Fibroblast of skin of abdomen (primary cell): ENCODE data around the gene TPRN.

Experiments used
- DNase-seq: peaks from one replicate; pipeline ENCODE4 v3.0.0-alpha.2; 2013

The TPRN gene

DNA sequence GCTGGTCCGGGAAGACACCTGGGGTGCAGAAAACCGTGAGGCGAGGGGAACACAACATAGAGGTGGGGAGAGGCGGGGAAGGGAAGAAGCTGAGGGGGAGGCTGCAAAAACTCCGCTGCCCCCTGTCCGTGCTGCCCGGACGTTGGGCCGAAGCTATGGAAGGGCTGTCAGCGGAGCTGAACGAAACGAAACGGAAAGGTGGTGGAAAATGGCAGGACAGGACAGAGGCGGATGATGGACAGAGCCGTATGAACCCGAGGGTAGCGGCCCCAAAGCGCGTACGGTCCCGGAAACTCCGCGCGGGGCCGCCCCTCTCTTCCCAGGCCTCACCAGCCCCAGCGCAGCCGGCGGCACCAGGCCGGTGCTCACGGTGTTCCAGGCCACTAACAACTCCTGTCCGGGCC is 12.5 kb downstream of the TPRN start:
- DNase-seq: no peak

DNA sequence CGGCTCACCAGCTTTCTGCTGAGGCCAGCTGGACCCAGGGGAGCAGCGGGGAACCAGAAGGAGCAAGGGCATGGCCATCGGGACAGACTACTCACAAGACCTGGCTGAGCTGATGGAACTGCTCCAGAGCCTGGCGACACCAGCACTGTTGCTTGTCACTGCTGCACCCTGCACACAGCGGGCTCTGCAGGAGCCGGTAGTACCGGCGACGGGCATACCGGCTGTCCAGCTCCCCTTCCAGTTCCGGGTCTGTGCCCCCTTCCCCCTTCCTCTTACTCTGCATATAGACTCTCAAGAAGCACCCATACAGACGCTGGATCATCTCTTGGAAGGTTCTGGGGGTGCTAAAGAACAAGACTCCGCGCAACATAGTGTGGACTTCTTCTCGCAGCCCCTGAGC is 13.2 kb downstream of the TPRN start:
- DNase-seq: no peak

DNA sequence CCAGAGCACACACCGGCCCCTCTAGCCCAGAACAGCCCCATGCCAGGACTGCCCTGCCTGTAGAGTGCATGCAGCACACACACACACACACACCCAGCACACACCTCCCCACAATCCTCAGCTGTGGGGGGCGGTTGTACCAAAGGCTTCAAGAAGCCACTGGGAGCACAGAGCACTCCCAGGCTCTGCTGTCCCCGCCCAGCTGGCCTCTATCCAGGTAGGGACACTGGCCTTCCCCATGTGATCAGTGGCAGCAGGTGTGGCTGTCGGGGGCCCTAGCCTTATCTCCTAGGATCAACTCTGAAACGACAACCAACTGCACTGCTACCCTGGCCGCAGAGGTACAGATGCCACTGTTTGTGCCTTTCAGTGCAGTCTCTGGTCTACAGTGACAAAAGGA is 14.2 kb downstream of the TPRN start:
- no peak for DNase-seq

DNA sequence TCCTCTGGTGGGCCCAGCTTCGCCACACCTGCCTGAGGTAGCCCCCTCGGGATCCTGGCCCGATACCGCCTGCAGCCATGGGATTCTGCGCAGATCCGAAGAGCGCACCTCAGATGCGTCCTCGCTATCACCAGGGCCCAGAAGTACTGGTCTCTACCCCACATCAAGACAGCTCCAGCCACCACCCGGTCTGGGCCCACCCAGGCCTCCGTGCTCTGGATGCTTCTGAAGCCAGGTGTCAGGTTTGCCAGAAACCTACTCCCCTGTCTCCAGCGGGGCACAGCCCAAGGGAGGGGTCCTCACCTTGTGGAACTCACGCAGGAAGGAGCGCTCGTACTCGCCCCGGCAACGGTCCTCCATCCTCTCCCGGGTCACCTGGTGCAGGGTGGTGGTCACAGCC is 14.6 kb downstream of the TPRN start:
- DNase-seq: no peak

DNA sequence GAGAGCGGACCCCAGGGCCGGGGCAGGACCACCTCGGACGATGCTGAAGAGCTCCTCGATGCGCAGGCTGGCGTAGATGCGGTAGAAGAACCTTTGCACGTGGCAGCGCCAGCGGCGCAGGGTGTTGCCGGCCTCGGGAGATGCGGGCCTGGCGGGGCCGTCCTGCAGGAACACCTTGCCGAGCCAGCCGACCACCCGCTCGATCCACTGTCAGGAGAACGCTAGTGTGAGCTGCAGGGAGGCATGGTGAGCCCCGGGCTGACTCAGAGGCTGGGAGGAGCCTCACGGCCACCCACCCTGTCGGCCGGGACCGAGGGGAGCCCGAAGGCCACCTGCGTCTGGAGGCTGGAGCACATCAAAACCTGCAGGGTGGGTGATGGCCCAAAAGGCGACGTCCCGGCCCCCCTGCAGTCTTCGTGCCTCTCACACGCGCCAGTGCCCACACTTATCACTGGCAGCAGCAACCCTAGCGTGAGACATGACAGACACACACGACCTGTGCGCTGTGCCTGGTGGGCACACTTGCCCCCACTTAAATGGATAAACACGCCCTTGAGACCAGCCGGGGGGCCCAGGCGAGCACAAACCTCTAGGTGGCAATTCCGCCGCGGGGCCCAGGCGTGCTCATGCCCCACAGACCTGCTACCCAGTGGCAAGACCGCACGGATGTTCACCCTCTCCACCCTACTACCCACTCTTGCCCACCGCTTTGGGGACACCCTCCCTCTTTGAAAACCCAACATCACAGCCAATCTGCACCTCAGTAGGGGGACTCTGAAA is 15.5 kb downstream of the TPRN start:
- no peak for DNase-seq

DNA sequence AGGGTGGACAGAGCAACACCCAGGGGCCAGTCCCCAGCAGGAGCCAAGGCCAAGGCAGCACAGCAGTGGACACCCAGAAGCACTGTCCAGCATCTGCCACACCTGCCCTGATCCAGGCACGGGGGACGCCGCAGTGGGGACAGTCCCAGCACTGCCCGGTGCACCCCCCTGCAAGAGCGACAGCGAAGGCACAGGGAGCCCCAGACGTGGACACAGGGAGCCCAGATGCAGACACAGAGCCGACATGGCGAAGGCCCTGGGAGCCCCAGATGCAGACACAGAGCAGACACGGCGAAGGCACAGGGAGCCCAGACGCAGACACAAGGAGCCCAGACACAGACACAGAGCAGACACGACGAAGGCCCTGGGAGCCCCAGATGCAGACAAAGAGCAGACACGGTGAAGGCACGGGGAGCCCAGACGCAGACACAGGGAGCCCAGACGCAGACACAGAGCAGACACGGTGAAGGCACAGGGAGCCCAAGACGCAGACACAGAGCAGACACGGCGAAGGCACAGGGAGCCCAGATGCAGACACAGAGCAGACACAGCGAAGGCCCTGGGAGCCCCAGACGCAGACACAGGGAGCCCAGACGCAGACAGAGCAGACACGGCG is 16.5 kb downstream of the TPRN start:
- DNase-seq: no peak

DNA sequence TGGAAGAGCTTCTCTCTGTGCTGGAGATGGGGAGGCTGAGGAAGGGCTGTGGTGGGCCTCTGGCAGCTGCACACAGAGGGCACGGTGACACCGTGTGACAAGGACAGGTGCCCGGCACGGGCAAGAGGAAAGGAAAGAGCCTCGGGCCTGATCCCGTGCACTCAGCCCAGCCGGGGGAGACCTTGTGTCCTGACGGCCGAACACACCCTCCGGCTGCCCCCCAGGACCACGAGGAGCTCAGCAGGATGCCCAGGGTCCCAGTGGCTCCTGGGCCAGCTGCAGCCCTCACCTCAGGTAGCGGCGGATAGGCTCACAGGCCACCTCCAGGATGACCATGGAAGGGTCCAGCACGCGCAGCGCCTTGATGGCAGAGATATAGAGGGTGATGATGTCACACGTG is 17.7 kb downstream of the TPRN start:
- DNase-seq: no peak

DNA sequence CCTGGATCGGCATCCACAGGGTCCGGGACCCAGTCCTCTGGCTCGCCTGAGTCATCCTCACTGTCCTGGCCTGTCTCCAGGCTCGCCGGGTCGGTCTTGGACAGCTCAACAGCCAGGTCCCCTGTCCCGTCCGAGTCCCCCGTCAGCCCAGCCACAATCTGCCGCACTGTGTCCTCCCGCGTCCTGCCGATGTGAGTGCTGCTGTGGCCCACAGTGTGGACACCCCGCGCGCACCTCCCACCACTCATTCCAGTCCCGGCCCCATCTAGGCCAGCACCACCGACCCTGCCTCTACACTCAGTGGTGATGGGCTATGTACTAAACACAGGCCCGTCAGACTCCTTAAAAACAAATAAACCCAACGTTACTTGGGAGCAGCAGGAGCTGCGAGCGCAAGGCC is 18.9 kb downstream of the TPRN start:
- no peak for DNase-seq

DNA sequence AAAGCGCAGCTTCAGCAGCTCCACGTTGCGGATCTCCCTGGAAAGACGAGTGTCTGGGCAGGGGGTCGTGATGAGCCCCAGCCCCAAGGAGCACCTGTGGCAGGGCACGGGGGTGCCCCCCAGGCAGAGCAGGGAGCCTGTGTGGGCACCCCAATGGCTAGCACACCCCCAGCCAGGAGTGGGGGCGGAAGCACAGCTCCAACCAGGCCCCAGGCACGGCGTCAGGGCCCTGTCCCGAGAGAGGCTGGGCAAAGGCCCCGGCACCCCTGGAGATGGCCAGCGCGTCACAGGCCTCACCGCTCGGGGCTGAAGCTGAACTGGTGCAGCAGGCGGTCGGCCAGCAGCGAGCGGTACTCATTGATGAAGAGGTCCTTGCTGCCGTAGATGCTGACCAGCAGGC is 20.1 kb downstream of the TPRN start:
- no peak for DNase-seq

DNA sequence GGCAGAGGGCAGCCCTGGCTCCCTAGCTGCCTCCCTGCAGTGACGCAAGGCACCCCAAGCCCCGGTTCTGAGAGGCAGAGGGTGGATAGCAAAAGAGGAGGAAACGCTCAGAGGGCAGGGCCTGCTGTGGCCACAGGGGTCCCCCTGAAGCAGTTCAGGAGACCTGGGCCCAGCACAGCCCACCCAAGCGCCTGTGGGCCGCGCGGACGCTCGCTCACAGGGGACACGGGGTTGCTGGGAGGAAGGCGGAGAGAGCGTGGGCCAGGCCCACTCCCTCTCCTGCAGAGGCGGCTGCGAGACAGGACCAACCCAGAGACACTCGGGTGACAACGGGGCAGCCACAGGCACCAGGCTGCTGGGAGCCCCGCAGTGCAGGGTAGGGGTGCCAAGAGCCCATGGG is 20.8 kb downstream of the TPRN start:
- no peak for DNase-seq

DNA sequence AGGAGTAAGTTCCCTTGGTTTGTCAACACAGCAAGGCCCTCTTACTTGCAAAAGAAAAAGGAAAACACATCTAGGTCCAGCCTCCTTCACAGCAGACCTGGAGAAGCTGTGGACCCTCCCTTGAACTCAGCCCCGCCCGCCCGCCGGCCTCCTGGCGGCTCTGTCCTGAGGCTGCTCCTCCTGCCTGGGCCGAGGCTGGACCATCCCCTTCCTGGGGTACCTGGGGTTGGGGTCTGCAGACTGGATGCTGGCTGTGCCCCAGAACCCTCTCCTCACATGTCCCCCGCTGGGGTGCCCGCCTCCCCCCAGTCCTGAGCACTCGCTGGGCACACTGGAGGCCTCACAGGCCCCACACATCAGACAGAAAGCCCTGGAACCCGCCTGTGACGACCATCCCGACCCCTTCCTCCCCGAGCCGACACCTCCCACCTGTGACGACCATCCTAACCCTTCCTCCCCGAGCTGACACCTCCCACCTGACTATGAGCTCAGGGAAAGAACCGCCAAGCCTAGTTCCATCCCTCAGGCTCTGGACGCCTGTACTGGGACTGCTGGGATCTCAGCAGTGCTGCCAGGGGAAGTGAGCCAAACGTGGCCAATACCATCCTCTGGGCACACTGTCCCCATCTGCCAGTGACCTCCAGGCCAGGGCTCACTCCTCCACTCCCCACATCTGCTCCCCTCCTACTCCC is 21.5 kb downstream of the TPRN start:
- DNase-seq: no peak

DNA sequence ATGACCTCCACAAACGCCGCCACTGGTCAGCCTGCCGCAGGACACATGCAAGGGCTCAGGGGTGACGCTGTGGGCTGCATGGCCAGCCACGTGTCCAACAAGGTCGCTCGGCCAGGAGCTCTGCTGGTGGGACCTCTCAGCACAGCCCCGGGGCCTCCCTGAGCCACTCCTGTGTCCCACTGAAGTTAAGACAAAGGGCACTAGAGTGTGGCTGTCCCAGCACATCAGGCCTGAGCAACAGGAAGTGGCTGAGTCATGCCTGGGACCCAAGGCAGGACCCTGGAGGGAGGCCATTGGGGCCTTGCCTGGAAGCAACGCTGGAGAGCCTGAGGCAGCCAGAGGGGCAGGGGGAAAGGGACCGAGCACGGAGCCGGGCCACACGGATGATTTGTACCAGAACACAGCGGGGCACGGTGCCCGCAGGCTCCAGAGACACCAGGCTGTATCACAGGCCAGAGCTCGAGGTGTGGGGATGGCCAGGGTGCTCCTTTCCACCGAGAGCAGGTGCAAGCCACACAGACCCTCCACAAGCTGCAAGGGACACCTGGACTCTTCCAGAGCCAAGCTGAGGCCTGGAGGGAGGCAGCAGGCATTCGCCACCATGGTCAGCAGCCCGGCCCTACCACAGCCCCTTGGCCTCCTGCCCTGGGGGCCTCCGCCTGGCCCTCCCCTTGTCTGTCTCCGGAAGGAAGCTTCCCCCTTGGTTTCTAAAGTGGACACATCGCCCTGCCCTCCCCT is 22.2 kb downstream of the TPRN start:
- DNase-seq: no peak

DNA sequence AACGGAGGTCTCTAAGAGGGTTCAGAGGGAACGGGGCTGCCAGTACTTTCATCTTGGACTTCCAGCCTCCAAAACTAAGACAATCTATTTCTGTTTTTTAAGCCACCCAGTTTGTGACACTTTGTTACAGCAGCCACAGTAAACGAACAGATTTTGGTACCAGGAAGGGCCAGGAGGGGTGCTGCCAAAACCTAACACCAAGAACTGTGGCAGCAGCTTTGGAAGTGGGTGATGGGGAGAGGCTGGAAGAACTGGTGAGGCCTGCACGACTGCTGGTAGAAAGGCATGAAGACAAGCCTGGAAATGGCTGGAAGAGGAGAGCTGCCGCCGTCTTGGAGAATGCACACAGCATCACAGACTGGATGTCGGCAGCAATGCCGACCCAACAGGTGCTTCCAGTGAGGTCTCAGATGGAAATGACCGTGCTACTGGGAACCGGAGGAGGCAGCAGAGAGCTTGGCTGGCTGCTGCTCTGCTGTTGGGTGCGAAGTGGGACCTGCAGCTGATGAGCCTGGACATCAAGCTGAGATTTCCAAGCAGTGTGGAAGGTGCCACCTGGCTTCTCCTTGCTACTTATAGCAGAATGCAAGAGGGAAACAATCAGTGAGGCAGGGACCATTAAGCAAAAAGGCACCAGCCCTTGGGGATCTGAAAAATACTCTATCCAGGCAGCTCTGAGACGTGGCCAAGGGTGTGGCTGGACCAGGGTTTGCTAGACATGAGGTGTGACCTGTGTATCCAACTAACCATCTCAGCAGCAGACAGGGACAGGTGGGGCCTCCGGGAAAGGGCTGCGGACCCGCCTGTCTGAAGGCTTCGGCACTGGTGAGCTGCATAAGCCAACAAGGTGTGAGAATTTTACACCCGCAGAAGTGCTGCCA is 24.0 kb downstream of the TPRN start:
- no peak for DNase-seq

DNA sequence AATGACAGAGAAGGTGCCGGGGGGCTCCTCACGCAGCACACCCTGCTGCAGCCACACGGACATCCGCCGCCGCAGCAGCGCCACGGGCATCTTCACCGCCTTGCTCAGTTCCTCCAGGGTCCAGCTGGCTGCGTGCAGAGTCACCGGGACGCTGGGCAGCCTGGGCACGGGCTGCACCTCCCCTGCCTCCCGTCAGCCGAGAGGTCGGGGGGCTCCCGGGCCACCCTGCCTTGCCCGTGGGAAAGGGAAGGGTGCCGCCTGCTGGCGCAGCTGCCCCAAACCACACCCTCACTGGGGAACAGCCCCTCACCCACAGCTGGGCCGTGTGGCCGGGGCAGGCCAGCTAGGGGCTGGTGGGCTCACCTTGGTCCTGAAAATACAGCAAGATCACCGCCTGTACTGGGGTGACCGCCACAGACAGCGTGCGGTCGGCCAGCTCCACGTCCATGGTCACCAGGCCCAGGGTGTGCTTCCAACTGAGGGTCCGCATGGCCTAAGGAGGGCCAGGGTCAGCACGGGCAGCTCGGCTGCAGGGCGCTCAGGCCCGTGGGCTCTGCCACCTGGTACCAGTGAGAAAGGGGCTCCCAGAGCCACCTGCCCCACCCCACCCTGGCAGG is 25.1 kb downstream of the TPRN start:
- no peak for DNase-seq

DNA sequence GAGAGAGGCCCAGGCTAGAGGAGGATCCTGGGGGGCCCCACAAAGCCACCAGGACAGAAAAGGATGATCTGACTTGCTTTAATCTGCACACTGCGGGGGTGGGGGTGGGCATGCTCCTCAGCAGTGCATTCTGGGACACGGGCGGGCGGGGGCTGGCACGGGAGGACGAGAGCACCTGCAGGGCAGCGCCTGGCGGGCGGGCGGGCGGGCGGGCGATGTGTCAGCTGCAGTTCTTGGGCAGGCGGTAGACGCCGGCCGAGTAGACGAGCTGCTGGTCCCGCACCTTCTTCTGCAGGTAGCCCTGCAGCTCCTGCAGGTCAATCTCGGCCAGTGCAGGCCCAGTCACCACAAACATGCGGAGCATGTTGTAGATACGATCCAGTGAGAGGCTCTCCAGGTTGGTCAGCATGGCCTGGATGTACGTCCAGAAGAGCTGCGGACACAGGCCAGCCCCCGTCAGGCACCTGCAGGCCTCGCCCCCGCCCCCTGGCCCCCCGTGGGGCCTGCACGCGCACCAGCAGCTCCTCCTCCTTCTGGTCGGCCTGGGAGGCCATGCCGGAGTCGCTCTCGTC is 25.7 kb downstream of the TPRN start:
- DNase-seq: no peak

DNA sequence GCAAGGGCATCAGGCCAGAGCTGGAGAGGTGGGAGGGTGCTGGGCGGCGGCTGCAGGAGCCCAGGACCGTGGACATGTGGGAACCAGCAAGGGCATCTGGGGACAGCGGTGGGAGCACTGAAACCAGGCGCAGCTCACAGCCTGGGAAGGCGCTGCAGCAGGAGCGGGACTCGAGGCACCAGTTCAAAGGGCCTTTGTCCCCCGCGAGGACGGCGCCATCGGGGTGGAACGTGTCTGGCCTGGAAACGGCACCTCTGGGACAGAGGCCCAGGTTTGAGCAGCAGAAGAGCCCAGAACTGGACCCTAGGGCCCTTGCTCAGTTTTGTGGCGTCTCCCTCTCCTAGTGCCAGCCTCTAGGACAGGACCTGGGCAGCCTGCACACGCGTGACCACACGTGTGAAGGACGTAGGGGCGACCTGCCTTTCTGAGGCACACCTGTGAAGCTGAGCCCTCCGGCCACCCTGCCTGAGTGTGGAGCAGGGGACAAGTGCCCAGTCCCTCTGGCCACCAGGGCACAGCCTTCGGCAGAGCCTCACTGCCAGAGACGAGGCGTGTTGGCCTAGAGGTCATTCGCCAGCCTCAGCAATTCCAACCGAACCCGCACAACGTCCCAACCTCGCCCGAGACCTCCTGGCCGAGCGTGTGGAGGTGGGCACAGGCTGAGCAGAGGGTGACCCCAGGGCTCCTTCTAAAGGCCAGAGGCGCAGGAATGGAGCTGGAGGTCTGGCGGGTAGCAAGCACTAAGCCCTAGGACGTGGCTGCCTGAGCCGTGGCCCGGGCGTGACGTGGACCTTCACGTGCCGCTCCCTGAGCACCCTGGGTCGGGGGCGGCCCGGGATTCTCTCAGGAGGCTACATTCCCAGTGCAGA is 26.5 kb downstream of the TPRN start:
- no peak for DNase-seq

DNA sequence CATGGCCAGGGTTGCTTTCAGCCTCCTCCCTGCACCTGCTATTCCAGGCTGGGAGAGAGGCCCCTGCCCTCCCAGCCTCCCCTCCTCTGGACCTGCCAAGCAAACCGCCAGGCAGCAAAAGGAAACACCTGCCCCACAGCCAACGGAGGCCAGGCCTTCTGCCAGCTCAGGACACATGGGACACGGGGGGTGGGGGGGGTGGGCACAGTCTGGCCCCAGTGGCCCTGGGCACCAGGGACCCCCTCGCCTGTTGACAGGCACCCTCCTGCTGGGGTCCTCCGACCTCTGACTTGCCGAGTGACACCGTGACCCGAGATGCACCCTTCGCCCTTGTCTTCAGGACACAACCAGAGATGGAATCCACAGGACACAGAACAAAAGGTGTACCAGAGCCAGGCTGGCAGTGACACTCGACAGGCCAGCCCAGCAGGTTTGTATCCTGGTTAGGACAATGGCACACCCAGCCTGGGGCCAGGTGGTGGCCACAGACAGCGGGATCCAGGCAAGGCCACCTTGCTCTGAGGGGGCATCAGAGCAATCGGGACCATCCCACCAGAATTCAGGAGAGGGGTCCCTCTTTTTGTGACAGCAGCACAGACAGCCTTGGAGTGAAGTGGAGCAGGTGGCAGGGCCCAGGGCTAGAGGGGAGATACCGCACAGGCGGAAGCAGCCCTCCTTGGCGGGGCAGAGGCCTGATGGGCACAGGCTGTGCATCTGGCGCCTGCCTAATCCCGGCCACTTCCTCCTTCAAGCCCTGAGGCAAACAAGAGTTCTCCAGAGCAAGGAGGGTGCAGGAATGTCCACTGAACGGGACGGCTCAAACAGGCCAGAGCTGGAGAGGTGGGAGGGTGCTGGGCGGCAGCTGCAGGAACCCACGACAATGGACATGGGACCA is 27.4 kb downstream of the TPRN start:
- DNase-seq: no peak

DNA sequence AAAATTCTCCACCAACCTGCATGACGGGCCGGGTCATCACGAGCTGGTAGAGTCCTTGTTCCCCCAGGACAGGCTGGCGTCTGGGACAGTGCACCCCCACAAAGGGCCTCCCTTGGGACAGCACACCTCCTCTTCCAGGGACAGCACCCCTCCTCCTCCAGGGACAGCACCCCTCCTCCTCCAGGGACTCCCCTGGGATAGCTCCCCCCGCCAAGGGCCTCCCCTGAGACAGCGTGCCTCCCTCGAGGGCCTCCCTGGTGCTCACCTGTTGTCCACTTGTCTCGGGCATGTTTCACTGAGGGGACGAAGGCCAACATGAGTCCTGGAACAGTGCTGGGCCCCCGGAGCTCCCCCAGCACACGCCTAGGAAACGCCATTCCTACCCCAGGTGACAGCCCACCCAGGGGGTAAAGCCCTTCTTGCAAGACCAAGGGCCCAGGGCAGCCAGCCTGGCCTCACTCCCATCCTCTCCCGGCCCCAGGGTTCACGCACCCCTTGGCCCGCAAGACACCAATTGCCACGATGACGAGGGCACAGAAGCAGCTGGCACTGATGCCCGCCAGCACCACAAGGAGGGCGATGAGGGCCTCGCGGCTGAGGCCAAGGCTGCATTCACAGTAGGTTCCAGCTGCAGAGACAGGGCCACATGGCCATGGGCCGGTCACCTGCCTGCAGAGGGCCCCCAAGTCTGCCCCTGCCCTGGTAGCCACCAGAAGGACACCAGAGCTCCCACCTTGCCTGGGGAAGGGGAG is 29.2 kb downstream of the TPRN start:
- no peak for DNase-seq
